Mesenchymal stem cell (in vitro differentiated cells and primary cell): ENCODE measurements around the gene CCDC85C.

ENCODE experiments used
- DNase-seq: peaks from one replicate; pipeline ENCODE4 v3.0.0-alpha.2; 2013
- H2AFZ ChIP-seq: one replicate; pipeline ENCODE4 v1.6.1; 2013; ENCODE audit warnings: low read depth, mild to moderate bottlenecking, control low read depth, inconsistent platforms, low read length, moderate library complexity
- H2AK5ac ChIP-seq: 2 replicates; pipeline ENCODE4 v1.6.1; 2013; ENCODE audit warnings: low read length, moderate library complexity, mild to moderate bottlenecking, inconsistent platforms; ENCODE audit not compliant: severe bottlenecking
- H2BK120ac ChIP-seq: one replicate; pipeline ENCODE4 v1.6.1; 2013; ENCODE audit warnings: low read depth, mild to moderate bottlenecking, inconsistent platforms, low read length, moderate library complexity
- H2BK12ac ChIP-seq, 2 experiments: one replicate each; pipeline ENCODE4 v1.6.1; 2013; ENCODE audit warnings: inconsistent platforms in 2 of 2, low read length in 2 of 2, mild to moderate bottlenecking in 2 of 2, moderate library complexity in 2 of 2, control low read depth in 1 of 2
- H2BK15ac ChIP-seq: one replicate; pipeline ENCODE4 v1.6.1; 2013; ENCODE audit warnings: mild to moderate bottlenecking, low read depth, inconsistent platforms; ENCODE audit not compliant: poor library complexity, severe bottlenecking
- H2BK5ac ChIP-seq: 2 replicates; pipeline ENCODE4 v1.6.1; 2013; ENCODE audit warnings: low read depth, mild to moderate bottlenecking, low read length, control low read depth, inconsistent platforms; ENCODE audit not compliant: poor library complexity, severe bottlenecking
- H3K14ac ChIP-seq, 2 experiments: one replicate each; pipeline ENCODE4 v1.6.1; 2013; ENCODE audit warnings: inconsistent platforms in 2 of 2, low read length in 2 of 2, control low read depth in 1 of 2, mild to moderate bottlenecking in 1 of 2, moderate library complexity in 1 of 2
- H3K18ac ChIP-seq, 2 experiments: one replicate each; pipeline ENCODE4 v1.6.1; 2013; ENCODE audit warnings: inconsistent platforms in 2 of 2, low read length in 2 of 2, control low read depth in 1 of 2, low read depth in 1 of 2, mild to moderate bottlenecking in 1 of 2
- H3K23ac ChIP-seq, 2 experiments: one replicate each; pipeline ENCODE4 v1.6.1; 2013; ENCODE audit warnings: inconsistent platforms in 2 of 2, low read length in 2 of 2, mild to moderate bottlenecking in 2 of 2, moderate library complexity in 2 of 2, control low read depth in 1 of 2
- H3K27ac ChIP-seq: 2 replicates; pipeline ENCODE4 v1.5.1; 2013; ENCODE audit warnings: mild to moderate bottlenecking, moderate library complexity, low read length, control low read depth, inconsistent platforms; ENCODE audit not compliant: poor library complexity, severe bottlenecking
- H3K27me3 ChIP-seq, 2 experiments: 2 replicates each; pipeline versions ENCODE4 v1.6.1 to v1.7.0; 2013; ENCODE audit warnings: low read length in 2 of 2, mild to moderate bottlenecking in 2 of 2, moderate library complexity in 2 of 2, control low read depth in 1 of 2, inconsistent platforms in 1 of 2; ENCODE audit not compliant: control insufficient read depth in 1 of 2, insufficient read depth in 1 of 2
- H3K36me3 ChIP-seq, 2 experiments: 2 replicates each; pipeline versions ENCODE4 v1.6.1 to v1.7.0; 2013; ENCODE audit warnings: low read length in 2 of 2, control low read depth in 1 of 2, inconsistent platforms in 1 of 2, low read depth in 1 of 2, mild to moderate bottlenecking in 1 of 2; ENCODE audit not compliant: insufficient read depth in 2 of 2, control insufficient read depth in 1 of 2
- H3K4ac ChIP-seq, 2 experiments: one replicate each; pipeline ENCODE4 v1.6.1; 2013; ENCODE audit warnings: inconsistent platforms in 2 of 2, low read length in 2 of 2, mild to moderate bottlenecking in 2 of 2, moderate library complexity in 2 of 2, control low read depth in 1 of 2, low read depth in 1 of 2
- H3K4me1 ChIP-seq: 2 replicates; pipeline ENCODE4 v1.6.1; 2013; ENCODE audit warnings: low read depth, low read length, control low read depth; ENCODE audit not compliant: control insufficient read depth, insufficient read depth
- H3K4me2 ChIP-seq: 2 replicates; pipeline ENCODE4 v1.6.1; 2013; ENCODE audit warnings: low read length, mild to moderate bottlenecking, inconsistent platforms; ENCODE audit not compliant: poor library complexity, severe bottlenecking
- H3K4me3 ChIP-seq, 2 experiments: 2 replicates each; pipeline versions ENCODE4 v1.5.1 to v1.7.0; 2013; ENCODE audit warnings: low read length in 2 of 2, mild to moderate bottlenecking in 2 of 2, control low read depth in 1 of 2, low read depth in 1 of 2; ENCODE audit not compliant: insufficient read depth in 1 of 2
- H3K79me1 ChIP-seq: replicated peaks from 2 replicates; pipeline ENCODE4 v1.6.1; 2013; ENCODE audit warnings: mild to moderate bottlenecking, control low read depth, low read length, inconsistent platforms; ENCODE audit not compliant: poor library complexity, severe bottlenecking
- H3K9ac ChIP-seq: 2 replicates; pipeline ENCODE4 v1.7.0; 2013; ENCODE audit warnings: mild to moderate bottlenecking, low read length, moderate library complexity
- H3K9me3 ChIP-seq: 2 replicates; pipeline ENCODE4 v1.7.0; 2013; ENCODE audit warnings: mild to moderate bottlenecking, low read length; ENCODE audit not compliant: control insufficient read depth
- H4K8ac ChIP-seq: one replicate; pipeline ENCODE4 v1.6.1; 2013; ENCODE audit warnings: inconsistent platforms, mild to moderate bottlenecking, low read length, moderate library complexity
- H4K91ac ChIP-seq: one replicate; pipeline ENCODE4 v1.6.1; 2013; ENCODE audit warnings: mild to moderate bottlenecking, low read length, inconsistent platforms
- WGBS: methylation state at CpG from one replicate; pipeline ENCODE4 v1.1.7; 2013; ENCODE audit warnings: mixed read lengths; 5-methylcytosine and 5-hydroxymethylcytosine counted together

Gene CCDC85C

DNA sequence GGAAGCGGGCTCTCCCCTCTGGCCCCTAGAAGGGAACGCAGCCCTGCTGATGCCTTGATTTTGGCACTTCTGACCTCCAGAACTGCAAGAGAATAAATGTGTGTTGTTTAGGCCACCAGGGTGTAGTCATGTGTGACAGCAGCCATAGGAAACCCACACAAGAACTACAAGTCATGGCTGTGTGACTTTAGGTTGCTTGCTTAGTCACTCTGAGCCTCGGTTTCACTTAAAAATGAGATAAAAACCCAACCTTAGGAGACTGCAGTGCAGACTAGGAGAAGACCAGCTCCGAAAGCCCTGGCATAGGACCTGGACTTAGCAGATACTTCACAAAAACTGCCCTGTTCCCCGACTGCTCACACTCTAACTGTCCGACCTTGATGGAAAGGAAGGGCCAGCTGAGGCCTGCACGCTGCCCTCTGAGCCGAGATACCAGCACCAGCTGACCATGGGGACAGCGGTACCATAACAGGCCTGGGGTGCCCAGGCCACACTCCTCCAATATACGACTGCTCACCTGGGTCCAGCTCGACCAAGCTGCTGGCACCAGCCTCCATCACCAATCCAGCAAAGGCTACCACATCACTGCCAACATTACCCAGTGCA, 53.5 kb downstream of the CCDC85C start:
- 97% methylated on average over 11 of the region's 11 CpGs for WGBS
- H4K8ac ChIP-seq, result no peak overlapping the region
- H3K4me2 ChIP-seq, result no peak overlapping the region
- H3K27ac ChIP-seq, result no peak overlapping the region
- peaks cover 19 to 81% of the 10 kb centered on the region in 2 experiments for H3K27me3 ChIP-seq
- no peak overlapping the region for H3K9ac ChIP-seq
- H3K9me3 ChIP-seq, result no peaks in the 10 kb centered on the region
- no peak overlapping the region for H3K23ac ChIP-seq
- no peak overlapping the region for H3K18ac ChIP-seq
- H3K4me3 ChIP-seq, result no peak overlapping the region
- H3K4me1 ChIP-seq, result peaks cover 6% of the 10 kb centered on the region
- no peak overlapping the region for H2AK5ac ChIP-seq
- no peak overlapping the region for H2BK5ac ChIP-seq
- H2BK12ac ChIP-seq, result no peak overlapping the region
- H3K79me1 ChIP-seq, result peaks cover 6% of the 10 kb centered on the region
- H4K91ac ChIP-seq, result no peak overlapping the region
- no peak for DNase-seq
- H2AFZ ChIP-seq, result no peak overlapping the region
- H2BK15ac ChIP-seq, result no peak overlapping the region
- no peak overlapping the region for H3K4ac ChIP-seq
- no peak overlapping the region for H2BK120ac ChIP-seq
- H3K14ac ChIP-seq, result no peak overlapping the region
- no peaks in the 10 kb centered on the region for H3K36me3 ChIP-seq

DNA sequence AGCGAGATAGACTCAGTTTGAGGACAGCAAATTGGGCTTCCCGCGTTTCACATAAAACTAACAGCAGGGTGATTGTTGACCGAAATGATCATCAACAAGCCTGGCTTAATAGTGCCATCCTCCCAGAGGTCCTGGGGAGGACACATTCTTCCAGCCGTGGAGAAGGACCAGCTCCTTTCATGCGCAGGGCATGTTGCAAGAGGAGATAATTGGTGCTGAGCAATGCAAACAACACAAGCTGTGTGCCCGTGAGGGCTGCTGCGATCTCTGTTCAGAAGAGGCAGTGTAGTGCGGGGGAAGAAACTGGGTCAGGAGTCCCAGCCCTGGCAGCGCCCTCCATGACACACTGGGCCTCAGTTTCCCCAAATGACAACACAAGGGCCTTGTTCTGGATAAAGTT, 54.3 kb downstream of the CCDC85C start:
- Histone ChIP-seq H2BK15ac (no peak overlapping the region), H2BK5ac (no peak overlapping the region), H3K4me1 (peaks cover 6% of the 10 kb centered on the region), H3K14ac (no peak overlapping the region), H2AFZ (no peak overlapping the region), H2BK120ac (no peak overlapping the region), H3K4me3 (no peak overlapping the region), H4K91ac (no peak overlapping the region), H2AK5ac (no peak overlapping the region), H3K4me2 (no peak overlapping the region), H4K8ac (no peak overlapping the region), H3K23ac (no peak overlapping the region), H3K27ac (no peak overlapping the region), H3K36me3 (no peaks in the 10 kb centered on the region), H3K9ac (no peak overlapping the region), H3K9me3 (no peaks in the 10 kb centered on the region), H3K27me3 (peaks cover 26 to 84% of the 10 kb centered on the region in 2 experiments), H2BK12ac (no peak overlapping the region), H3K4ac (no peak overlapping the region), H3K79me1 (peaks cover 6% of the 10 kb centered on the region), H3K18ac (no peak overlapping the region)
- WGBS, result 74% methylated on average over 10 of the region's 10 CpGs
- DNase-seq, result no peak

DNA sequence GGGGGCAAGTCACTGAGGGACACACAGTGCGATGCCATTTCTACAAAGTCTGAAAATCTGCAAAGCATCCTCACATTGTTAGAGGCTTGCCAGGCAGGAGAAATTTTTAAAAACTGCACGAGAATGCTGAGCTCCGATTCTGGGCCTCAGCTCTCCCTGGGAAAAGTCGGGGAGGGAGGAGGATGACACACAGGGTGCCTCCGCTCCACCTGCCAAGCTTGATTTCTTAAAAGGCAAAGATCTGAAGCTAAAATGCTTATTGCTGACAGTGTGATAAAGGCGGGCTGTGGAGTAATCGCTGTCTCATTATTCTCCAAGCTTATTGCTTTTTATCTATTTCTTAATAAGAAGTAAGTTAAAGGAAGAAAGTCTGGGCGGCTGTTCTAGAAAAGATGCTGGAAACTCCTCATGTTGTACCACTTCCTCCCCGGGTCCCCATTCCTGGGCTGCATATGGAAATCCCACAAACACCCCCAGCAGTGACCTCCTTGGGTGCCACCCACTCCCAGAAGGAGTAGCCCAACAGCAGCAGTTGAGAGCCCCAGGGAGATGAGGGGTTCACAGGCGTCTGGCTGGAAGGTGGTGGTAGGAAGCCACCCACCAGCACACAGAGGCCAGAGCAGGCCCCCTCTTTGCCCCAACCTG, 55.0 kb downstream of the CCDC85C start:
- Histone ChIP-seq H3K23ac (no peak overlapping the region), H3K18ac (no peak overlapping the region), H2AFZ (no peak overlapping the region), H3K14ac (no peak overlapping the region), H3K4me2 (no peak overlapping the region), H2BK120ac (no peak overlapping the region), H2BK5ac (no peak overlapping the region), H4K91ac (no peak overlapping the region), H3K36me3 (no peaks in the 10 kb centered on the region), H3K27ac (no peak overlapping the region), H3K79me1 (peaks cover 6% of the 10 kb centered on the region), H4K8ac (no peak overlapping the region), H3K27me3 (peaks cover 33 to 87% of the 10 kb centered on the region in 2 experiments), H2BK15ac (no peak overlapping the region), H2AK5ac (no peak overlapping the region), H3K4ac (no peak overlapping the region), H3K4me1 (peaks cover 6% of the 10 kb centered on the region), H3K9me3 (no peaks in the 10 kb centered on the region), H3K4me3 (no peak overlapping the region), H3K9ac (no peak overlapping the region), H2BK12ac (no peak overlapping the region)
- WGBS, result 74% methylated on average over 8 of the region's 10 CpGs
- no peak for DNase-seq

DNA sequence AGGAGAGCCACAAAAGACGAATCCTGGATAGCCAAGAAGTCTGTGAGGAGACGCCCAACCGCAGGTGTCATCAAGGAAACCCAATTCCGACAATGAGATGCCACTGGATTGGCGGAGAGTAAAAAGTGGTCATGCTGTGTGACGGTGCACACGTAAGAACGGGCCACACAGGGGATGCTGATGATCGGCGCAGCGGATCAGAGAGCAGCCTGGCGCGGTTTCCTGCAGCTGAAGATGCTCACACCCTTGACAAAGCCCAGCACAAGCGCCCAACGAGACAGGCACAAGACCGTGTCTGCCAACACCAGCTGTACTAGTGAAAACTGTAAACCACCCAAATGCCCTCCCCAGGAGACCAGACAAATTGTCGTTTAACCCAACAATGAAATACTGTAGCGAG, 55.8 kb downstream of the CCDC85C start:
- Histone ChIP-seq H3K4me2 (no peak overlapping the region), H2BK120ac (no peak overlapping the region)
- WGBS, result 90% methylated on average over 18 of the region's 18 CpGs

More for the DNA sequence above, 55.8 kb downstream of the CCDC85C start:
- H3K18ac ChIP-seq, result no peak overlapping the region
- no peak overlapping the region for H3K23ac ChIP-seq
- H2BK5ac ChIP-seq, result no peak overlapping the region
- H3K4me1 ChIP-seq, result peaks cover 6% of the 10 kb centered on the region
- H4K8ac ChIP-seq, result no peak overlapping the region
- H3K36me3 ChIP-seq, result no peaks in the 10 kb centered on the region
- H3K4ac ChIP-seq, result peak overlapping the region in 1 of 2 experiments; percentile 13
- H3K4me3 ChIP-seq, result no peak overlapping the region
- peaks cover 6% of the 10 kb centered on the region for H3K79me1 ChIP-seq
- H2BK15ac ChIP-seq, result no peak overlapping the region
- no peak overlapping the region for H3K14ac ChIP-seq
- H2AK5ac ChIP-seq, result no peak overlapping the region
- H2AFZ ChIP-seq, result no peak overlapping the region
- H3K9ac ChIP-seq, result no peak overlapping the region
- H3K27ac ChIP-seq, result no peak overlapping the region
- no peaks in the 10 kb centered on the region for H3K9me3 ChIP-seq
- DNase-seq, result no peak
- H3K27me3 ChIP-seq, result peaks cover 40 to 90% of the 10 kb centered on the region in 2 experiments
- H2BK12ac ChIP-seq, result no peak overlapping the region
- peak overlapping the region; percentile 70 for H4K91ac ChIP-seq
